Stomach (tissue), 9 donors: ENCODE measurements around the gene LCN12. TPM values are rescaled to one million over a fixed set of nuclear protein-coding genes. Genes with fewer than 3 reads are reported as not detected.

Experiments used
- DNase-seq, 2 donors: peaks; one replicate each; pipeline versions ENCODE4 v3.0.0 to v3.0.0-alpha.2; 2013 to 2019
- H3K27ac ChIP-seq, 5 donors: fragments of 200-600 bp in 4 of 5; sonication (generic) in 4 of 5; one replicate each; pipeline ENCODE4 v1.5.1; 2013 to 2019; ENCODE audit warnings: mild to moderate bottlenecking in 1 of 5, moderate library complexity in 1 of 5
- H3K27me3 ChIP-seq, 3 donors: fragments of 200-600 bp; sonication (generic); one replicate each; pipeline ENCODE4 v1.5.1; 2017 to 2019; ENCODE audit warnings: mixed run types in 1 of 3
- H3K36me3 ChIP-seq, 4 donors: fragments of 200-600 bp; sonication (generic); 1 replicate in 3 of 4; 2 replicates in 1 of 4; pipeline ENCODE4 v1.5.1; 2016 to 2019
- H3K4me1 ChIP-seq, 4 donors: fragments of 200-600 bp; sonication (generic); one replicate each; pipeline ENCODE4 v1.5.1; 2016 to 2019
- H3K4me3 ChIP-seq, 4 donors: fragments of 200-600 bp; sonication (generic) in 3 of 4; one replicate each; pipeline ENCODE4 v1.5.1; 2016 to 2019; ENCODE audit warnings: mild to moderate bottlenecking in 1 of 4
- H3K9me3 ChIP-seq, 4 donors: fragments of 200-600 bp; sonication (generic); one replicate each; pipeline ENCODE4 v1.5.1; 2016 to 2019
- CTCF ChIP-seq, 7 experiments: fragments of 450-650 bp in 4 of 7; fragments of 200-600 bp in 3 of 7; sonication (generic) in 3 of 7; IDR thresholded peaks; one replicate each; pipeline ENCODE4 v1.5.1; 2016 to 2019; ENCODE audit warnings: antibody characterized with exemption in 7 of 7, control low read depth in 2 of 7, mild to moderate bottlenecking in 1 of 7
- EP300 ChIP-seq: sonication (generic); formaldehyde crosslinking; IDR thresholded peaks from one replicate; pipeline ENCODE4 v1.6.1; 2017; ENCODE audit warnings: antibody characterized with exemption
- POLR2A ChIP-seq, 4 donors: fragments of 450-650 bp; IDR thresholded peaks; one replicate each; pipeline ENCODE4 v1.6.1; 2016; ENCODE audit warnings: antibody characterized with exemption in 4 of 4, control low read depth in 2 of 4, mild to moderate bottlenecking in 1 of 4, moderate library complexity in 1 of 4
- POLR2AphosphoS5 ChIP-seq, 3 donors: sonication (generic); formaldehyde crosslinking; IDR thresholded peaks; one replicate each; pipeline ENCODE4 v1.6.1; 2016; ENCODE audit warnings: antibody characterized with exemption in 3 of 3
- WGBS, 5 donors: extraction: QIAGEN DNeasy Blood & Tissue Kit in 3 of 5; methylation state at CpG; one replicate each; pipeline versions ENCODE4 v1.1.5 to v1.1.7; 2013 to 2018; 5-methylcytosine and 5-hydroxymethylcytosine counted together
- intact Hi-C: fragments of 100-400 bp; cut with DNase I; formaldehyde crosslinking; loops from one replicate; pipeline ENCODE4 v1.15.1; 2023; ENCODE audit warnings: low total_unique reads
- polyA plus RNA-seq, 3 donors: library from polyadenylated mRNA; stranded (reverse); fragments of 200-250 nt; gene quantifications; one replicate each; pipeline ENCODE4 v1.2.3, GENCODE V29; 2013
- total RNA-seq, 5 donors: library from RNA; depleted of rRNA; stranded (reverse); fragments of >200 nt; gene quantifications; one replicate each; pipeline versions ENCODE4 v1.1.0 to v1.2.3, GENCODE V29; 2014 to 2016
- donor health status: healthy with polysubstance abuse.
- donor health status: Bipolar disorder and iron deficiency.
- donor health status: healthy.

LCN12 gene
- total and polyA plus RNA-seq, 8 donors: 0.73 to 6.3 (median 2.3) TPM; not detected in 3

GRCh38 chr9:136926749-136927148 lies 25.3 kb upstream of the LCN12 start:
- no peak for DNase-seq
- Histone ChIP-seq H3K36me3 (peaks cover 10 to 66% (median 61%) of the 10 kb centered on the region in 4 donors), H3K9me3 (no peaks in the 10 kb centered on the region), H3K27me3 (no peaks in the 10 kb centered on the region), H3K27ac (no peak overlapping the region), H3K4me1 (no peaks in the 10 kb centered on the region), H3K4me3 (no peak overlapping the region)
- intact Hi-C loops: no loop called here
- TF ChIP-seq POLR2A (IDR thresholded peaks at IDR 0.05): no peak
- no peak for TF ChIP-seq CTCF (IDR thresholded peaks at IDR 0.05)
- TF ChIP-seq EP300: no peak
- no peak for TF ChIP-seq POLR2AphosphoS5 (IDR thresholded peaks at IDR 0.05)
- 93 to 96% (median 95%) methylated on average over 8 to 13 of the region's 13 CpGs for WGBS, 5 donors

GRCh38 chr9:136927343-136928271 lies 24.5 kb upstream of the LCN12 start:
- Histone ChIP-seq H3K4me1 (no peaks in the 10 kb centered on the region), H3K9me3 (no peaks in the 10 kb centered on the region), H3K36me3 (peaks cover 4 to 59% (median 54%) of the 10 kb centered on the region in 4 donors), H3K4me3 (no peak overlapping the region), H3K27me3 (no peaks in the 10 kb centered on the region), H3K27ac (no peak overlapping the region)
- intact Hi-C loops: no loop called here
- TF ChIP-seq CTCF (IDR thresholded peaks at IDR 0.05) (no peak), POLR2A (IDR thresholded peaks at IDR 0.05) (no peak), EP300 (no peak), POLR2AphosphoS5 (IDR thresholded peaks at IDR 0.05) (no peak)
- no peak for DNase-seq
- WGBS, 5 donors: 78 to 88% (median 84%) methylated on average over 22 to 23 of the region's 23 CpGs

GRCh38 chr9:136928591-136928990 lies 23.5 kb upstream of the LCN12 start:
- H3K36me3 ChIP-seq: peaks cover 4 to 51% (median 49%) of the 10 kb centered on the region in 4 donors
- no peak overlapping the region for H3K4me3 ChIP-seq
- no peaks in the 10 kb centered on the region for H3K9me3 ChIP-seq
- no peaks in the 10 kb centered on the region for H3K27me3 ChIP-seq
- H3K27ac ChIP-seq: no peak overlapping the region
- intact Hi-C loops: no loop called here
- DNase-seq: no peak
- H3K4me1 ChIP-seq: no peaks in the 10 kb centered on the region
- 76 to 84% (median 80%) methylated on average over 8 to 9 of the region's 9 CpGs for WGBS, 5 donors
- TF ChIP-seq POLR2A (IDR thresholded peaks at IDR 0.05): no peak
- no peak for TF ChIP-seq POLR2AphosphoS5 (IDR thresholded peaks at IDR 0.05)
- TF ChIP-seq CTCF (IDR thresholded peaks at IDR 0.05): no peak
- no peak for TF ChIP-seq EP300

GRCh38 chr9:136930014-136930413 lies 22.1 kb upstream of the LCN12 start:
- 96 to 98% (median 97%) methylated on average over 4 of the region's 4 CpGs for WGBS, 5 donors

More at GRCh38 chr9:136930014-136930413, 22.1 kb upstream of the LCN12 start:
- Histone ChIP-seq H3K4me1 (no peaks in the 10 kb centered on the region), H3K36me3 (peaks cover 0 to 38% (median 35%) of the 10 kb centered on the region in 4 donors), H3K27ac (no peak overlapping the region), H3K27me3 (no peaks in the 10 kb centered on the region), H3K9me3 (no peaks in the 10 kb centered on the region), H3K4me3 (no peak overlapping the region)
- intact Hi-C loops: no loop called here
- no peak for DNase-seq
- TF ChIP-seq CTCF (IDR thresholded peaks at IDR 0.05) (no peak), POLR2AphosphoS5 (IDR thresholded peaks at IDR 0.05) (no peak), POLR2A (IDR thresholded peaks at IDR 0.05) (no peak), EP300 (no peak)
